Mesenchymal stem cell (in vitro differentiated cells and primary cell): ENCODE data around the gene GPX5.
"Not testable (repeated sequence)": the region's sequence is repeated elsewhere in the genome, so short reads cannot be mapped to it uniquely, and the experiment has no call there.

Experiments
- DNase-seq: peaks from one replicate; pipeline ENCODE4 v3.0.0-alpha.2; 2013
- H2AFZ ChIP-seq: one replicate; pipeline ENCODE4 v1.6.1; 2013; ENCODE audit warnings: low read depth, mild to moderate bottlenecking, control low read depth, inconsistent platforms, low read length, moderate library complexity
- H2AK5ac ChIP-seq: 2 replicates; pipeline ENCODE4 v1.6.1; 2013; ENCODE audit warnings: low read length, moderate library complexity, mild to moderate bottlenecking, inconsistent platforms; ENCODE audit not compliant: severe bottlenecking
- H2BK120ac ChIP-seq: one replicate; pipeline ENCODE4 v1.6.1; 2013; ENCODE audit warnings: low read depth, mild to moderate bottlenecking, inconsistent platforms, low read length, moderate library complexity
- H2BK12ac ChIP-seq, 2 experiments: one replicate each; pipeline ENCODE4 v1.6.1; 2013; ENCODE audit warnings: inconsistent platforms in 2 of 2, low read length in 2 of 2, mild to moderate bottlenecking in 2 of 2, moderate library complexity in 2 of 2, control low read depth in 1 of 2
- H2BK15ac ChIP-seq: one replicate; pipeline ENCODE4 v1.6.1; 2013; ENCODE audit warnings: mild to moderate bottlenecking, low read depth, inconsistent platforms; ENCODE audit not compliant: poor library complexity, severe bottlenecking
- H2BK5ac ChIP-seq: 2 replicates; pipeline ENCODE4 v1.6.1; 2013; ENCODE audit warnings: low read depth, mild to moderate bottlenecking, low read length, control low read depth, inconsistent platforms; ENCODE audit not compliant: poor library complexity, severe bottlenecking
- H3K14ac ChIP-seq, 2 experiments: one replicate each; pipeline ENCODE4 v1.6.1; 2013; ENCODE audit warnings: inconsistent platforms in 2 of 2, low read length in 2 of 2, control low read depth in 1 of 2, mild to moderate bottlenecking in 1 of 2, moderate library complexity in 1 of 2
- H3K18ac ChIP-seq, 2 experiments: one replicate each; pipeline ENCODE4 v1.6.1; 2013; ENCODE audit warnings: inconsistent platforms in 2 of 2, low read length in 2 of 2, control low read depth in 1 of 2, low read depth in 1 of 2, mild to moderate bottlenecking in 1 of 2
- H3K23ac ChIP-seq, 2 experiments: one replicate each; pipeline ENCODE4 v1.6.1; 2013; ENCODE audit warnings: inconsistent platforms in 2 of 2, low read length in 2 of 2, mild to moderate bottlenecking in 2 of 2, moderate library complexity in 2 of 2, control low read depth in 1 of 2
- H3K27ac ChIP-seq: 2 replicates; pipeline ENCODE4 v1.5.1; 2013; ENCODE audit warnings: mild to moderate bottlenecking, moderate library complexity, low read length, control low read depth, inconsistent platforms; ENCODE audit not compliant: poor library complexity, severe bottlenecking
- H3K27me3 ChIP-seq, 2 experiments: 2 replicates each; pipeline versions ENCODE4 v1.6.1 to v1.7.0; 2013; ENCODE audit warnings: low read length in 2 of 2, mild to moderate bottlenecking in 2 of 2, moderate library complexity in 2 of 2, control low read depth in 1 of 2, inconsistent platforms in 1 of 2; ENCODE audit not compliant: control insufficient read depth in 1 of 2, insufficient read depth in 1 of 2
- H3K36me3 ChIP-seq, 2 experiments: 2 replicates each; pipeline versions ENCODE4 v1.6.1 to v1.7.0; 2013; ENCODE audit warnings: low read length in 2 of 2, control low read depth in 1 of 2, inconsistent platforms in 1 of 2, low read depth in 1 of 2, mild to moderate bottlenecking in 1 of 2; ENCODE audit not compliant: insufficient read depth in 2 of 2, control insufficient read depth in 1 of 2
- H3K4ac ChIP-seq, 2 experiments: one replicate each; pipeline ENCODE4 v1.6.1; 2013; ENCODE audit warnings: inconsistent platforms in 2 of 2, low read length in 2 of 2, mild to moderate bottlenecking in 2 of 2, moderate library complexity in 2 of 2, control low read depth in 1 of 2, low read depth in 1 of 2
- H3K4me1 ChIP-seq: 2 replicates; pipeline ENCODE4 v1.6.1; 2013; ENCODE audit warnings: low read depth, low read length, control low read depth; ENCODE audit not compliant: control insufficient read depth, insufficient read depth
- H3K4me2 ChIP-seq: 2 replicates; pipeline ENCODE4 v1.6.1; 2013; ENCODE audit warnings: low read length, mild to moderate bottlenecking, inconsistent platforms; ENCODE audit not compliant: poor library complexity, severe bottlenecking
- H3K4me3 ChIP-seq, 2 experiments: 2 replicates each; pipeline versions ENCODE4 v1.5.1 to v1.7.0; 2013; ENCODE audit warnings: low read length in 2 of 2, mild to moderate bottlenecking in 2 of 2, control low read depth in 1 of 2, low read depth in 1 of 2; ENCODE audit not compliant: insufficient read depth in 1 of 2
- H3K79me1 ChIP-seq: replicated peaks from 2 replicates; pipeline ENCODE4 v1.6.1; 2013; ENCODE audit warnings: mild to moderate bottlenecking, control low read depth, low read length, inconsistent platforms; ENCODE audit not compliant: poor library complexity, severe bottlenecking
- H3K9ac ChIP-seq: 2 replicates; pipeline ENCODE4 v1.7.0; 2013; ENCODE audit warnings: mild to moderate bottlenecking, low read length, moderate library complexity
- H3K9me3 ChIP-seq: 2 replicates; pipeline ENCODE4 v1.7.0; 2013; ENCODE audit warnings: mild to moderate bottlenecking, low read length; ENCODE audit not compliant: control insufficient read depth
- H4K8ac ChIP-seq: one replicate; pipeline ENCODE4 v1.6.1; 2013; ENCODE audit warnings: inconsistent platforms, mild to moderate bottlenecking, low read length, moderate library complexity
- H4K91ac ChIP-seq: one replicate; pipeline ENCODE4 v1.6.1; 2013; ENCODE audit warnings: mild to moderate bottlenecking, low read length, inconsistent platforms
- WGBS: methylation state at CpG from one replicate; pipeline ENCODE4 v1.1.7; 2013; ENCODE audit warnings: mixed read lengths; 5-methylcytosine and 5-hydroxymethylcytosine counted together

Gene GPX5

GRCh38 chr6:28497893-28498292, 27.8 kb upstream of the GPX5 start:
- H3K4ac ChIP-seq, result no peak overlapping the region
- H3K4me2 ChIP-seq, result no peak overlapping the region
- no peak overlapping the region for H3K23ac ChIP-seq
- no peak overlapping the region for H3K4me3 ChIP-seq
- no peak overlapping the region for H2BK5ac ChIP-seq
- H2BK15ac ChIP-seq, result no peak overlapping the region
- no peak overlapping the region for H2BK120ac ChIP-seq
- H3K36me3 ChIP-seq, result no peaks in the 10 kb centered on the region
- H3K9ac ChIP-seq, result no peak overlapping the region
- H3K18ac ChIP-seq, result no peak overlapping the region
- H2BK12ac ChIP-seq, result no peak overlapping the region
- no peak overlapping the region for H2AK5ac ChIP-seq
- H2AFZ ChIP-seq, result no peak overlapping the region
- no peak overlapping the region for H4K91ac ChIP-seq
- 86% methylated on average over 2 of the region's 3 CpGs for WGBS
- H3K27ac ChIP-seq, result no peak overlapping the region
- no peaks in the 10 kb centered on the region for H3K9me3 ChIP-seq
- H3K27me3 ChIP-seq, result peaks cover 6 to 28% of the 10 kb centered on the region in 2 experiments
- H3K79me1 ChIP-seq, result no peaks in the 10 kb centered on the region
- H3K14ac ChIP-seq, result no peak overlapping the region
- no peak overlapping the region for H4K8ac ChIP-seq
- no peak for DNase-seq
- no peaks in the 10 kb centered on the region for H3K4me1 ChIP-seq

DNA sequence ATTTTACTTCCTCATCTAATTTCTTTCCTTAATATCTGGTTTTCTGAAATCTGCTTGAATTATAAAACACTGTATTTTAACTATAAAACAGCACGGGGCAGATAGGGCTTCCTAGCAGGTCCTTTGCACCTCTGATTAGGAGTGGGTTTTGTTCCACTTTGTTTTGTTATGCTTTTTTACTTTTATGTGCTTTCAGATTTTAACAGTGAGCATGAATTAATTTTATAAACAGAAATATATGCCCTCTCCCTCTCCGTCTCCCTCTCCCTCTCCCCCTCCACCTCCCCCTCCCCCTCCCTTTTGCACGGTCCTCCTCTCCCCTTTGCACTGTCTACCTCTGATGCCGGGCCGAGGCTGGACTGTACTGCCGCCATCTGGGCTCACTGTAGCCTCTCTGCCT, 24.4 kb upstream of the GPX5 start:
- no peaks in the 10 kb centered on the region for H3K9me3 ChIP-seq
- H3K4me2 ChIP-seq, result no peak overlapping the region
- H2AK5ac ChIP-seq, result no peak overlapping the region
- 91% methylated on average over 5 of the region's 6 CpGs for WGBS
- DNase-seq, result no peak
- no peak overlapping the region for H2BK120ac ChIP-seq
- H2BK15ac ChIP-seq, result no peak overlapping the region
- no peaks in the 10 kb centered on the region for H3K4me1 ChIP-seq
- no peak overlapping the region for H3K18ac ChIP-seq
- H3K36me3 ChIP-seq, result no peaks in the 10 kb centered on the region
- H3K27me3 ChIP-seq, result peaks cover 16 to 33% of the 10 kb centered on the region in 2 experiments
- H3K4ac ChIP-seq, result no peak overlapping the region
- H3K4me3 ChIP-seq, result no peak overlapping the region
- H2AFZ ChIP-seq, result no peak overlapping the region
- no peak overlapping the region for H3K27ac ChIP-seq
- H4K8ac ChIP-seq, result no peak overlapping the region
- H2BK12ac ChIP-seq, result no peak overlapping the region
- H4K91ac ChIP-seq, result no peak overlapping the region
- no peaks in the 10 kb centered on the region for H3K79me1 ChIP-seq
- no peak overlapping the region for H3K14ac ChIP-seq
- no peak overlapping the region for H2BK5ac ChIP-seq
- H3K9ac ChIP-seq, result no peak overlapping the region
- no peak overlapping the region for H3K23ac ChIP-seq

GRCh38 chr6:28502136-28502535, 23.5 kb upstream of the GPX5 start:
- not testable (repeated sequence) for H3K4me3 ChIP-seq, H3K14ac ChIP-seq, H4K91ac ChIP-seq, H3K18ac ChIP-seq, H3K79me1 ChIP-seq, H3K4me1 ChIP-seq, DNase-seq, H2BK5ac ChIP-seq, H3K9me3 ChIP-seq, H2BK12ac ChIP-seq, H2BK120ac ChIP-seq, H2AK5ac ChIP-seq, H3K23ac ChIP-seq, H4K8ac ChIP-seq, H3K4ac ChIP-seq, H3K36me3 ChIP-seq, H3K27ac ChIP-seq, H3K4me2 ChIP-seq, H2BK15ac ChIP-seq, H3K9ac ChIP-seq, H2AFZ ChIP-seq
- peaks cover 20 to 30% of the 10 kb centered on the region in 2 experiments for H3K27me3 ChIP-seq
- 98% methylated on average over 32 of the region's 35 CpGs for WGBS

- H3K4me3 ChIP-seq, H3K4ac ChIP-seq, H2BK120ac ChIP-seq, H4K91ac ChIP-seq, H2BK12ac ChIP-seq, DNase-seq, H3K27ac ChIP-seq, H3K18ac ChIP-seq, H3K9ac ChIP-seq, H2AK5ac ChIP-seq, H2BK5ac ChIP-seq, H2AFZ ChIP-seq, H3K36me3 ChIP-seq, H2BK15ac ChIP-seq, H3K9me3 ChIP-seq, H3K4me2 ChIP-seq, H4K8ac ChIP-seq, H3K4me1 ChIP-seq, H3K14ac ChIP-seq, H3K79me1 ChIP-seq, H3K23ac ChIP-seq: not testable (repeated sequence)
- 77% methylated on average over 7 of the region's 7 CpGs for WGBS
- H3K27me3 ChIP-seq, result peaks cover 20 to 23% of the 10 kb centered on the region in 2 experiments
Observed at GRCh38 chr6:28502709-28503305, 22.9 kb upstream of the GPX5 start.
